ENCODE measurements around the gene ADAM15. TPM values are rescaled to one million over a fixed set of nuclear protein-coding genes. Genes with fewer than 3 reads are reported as not detected.
A peak's percentile ranks its signal among the peaks of the same experiment; 100 is the strongest.

Gene ADAM15
- total RNA-seq, 1 experiment from 2014 or later = 38.4 TPM

DNA sequence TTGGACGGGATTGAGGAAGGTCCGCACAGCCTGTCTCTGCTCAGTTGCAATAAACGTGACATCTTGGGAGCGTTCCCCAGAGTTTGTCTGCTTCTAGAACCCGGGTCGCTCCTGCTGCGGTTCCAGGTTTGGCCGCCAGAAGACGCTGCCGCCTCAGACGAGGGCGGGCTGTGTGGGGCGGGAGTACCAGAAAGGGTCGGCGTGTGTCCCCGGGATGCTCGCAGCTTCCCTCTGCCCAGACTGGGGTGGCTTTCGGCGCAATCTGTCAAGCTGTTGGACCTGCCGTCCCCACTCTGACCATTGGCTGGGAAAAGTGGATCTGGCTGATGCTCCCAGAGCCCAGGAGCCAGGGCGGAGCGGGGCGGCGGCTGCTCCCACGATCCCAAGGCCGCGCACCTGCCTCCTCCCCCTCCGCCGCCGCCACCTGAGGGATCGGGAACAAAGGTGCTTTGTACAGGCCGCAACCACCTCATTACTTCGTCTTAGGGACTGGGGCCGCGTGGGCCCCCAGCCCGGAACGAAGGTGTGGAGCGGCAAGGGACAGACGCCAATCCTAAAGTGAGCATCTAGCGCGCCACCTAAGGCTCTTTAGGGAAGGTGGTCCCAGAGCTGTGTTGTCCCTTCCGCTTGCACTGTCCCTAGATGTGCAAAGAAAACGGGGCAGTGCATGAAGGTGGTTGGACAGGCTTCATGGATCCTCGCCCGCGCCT is 11.7 kb downstream of the ADAM15 start (continued):
- no peak for TF ChIP-seq E2F4 (CRISPR knock-in tag; IDR thresholded peaks at IDR 0.05; ENCODE audit: borderline replicate concordance, low read depth)
- TF ChIP-seq CBFB (CRISPR knock-in tag; IDR thresholded peaks at IDR 0.05; ENCODE audit: low read depth) = no peak
- no peak for TF ChIP-seq FOXK1 (CRISPR knock-in tag; IDR thresholded peaks at IDR 0.05)
- TF ChIP-seq PRRX2 (CRISPR knock-in tag; IDR thresholded peaks at IDR 0.05) = no peak
- no peak for TF ChIP-seq FOXP4 (CRISPR knock-in tag; IDR thresholded peaks at IDR 0.05)
- TF ChIP-seq ZNF219 (CRISPR knock-in tag; IDR thresholded peaks at IDR 0.05; ENCODE audit: borderline replicate concordance) = no peak
- TF ChIP-seq TP53 (CRISPR knock-in tag; IDR thresholded peaks at IDR 0.05) = 0 out of 2 replicates have a peak, but pooled peaks have one; percentile 21
- no peak for TF ChIP-seq ZNF281 (CRISPR knock-in tag; IDR thresholded peaks at IDR 0.05)
- no peak for TF ChIP-seq GABPB1 (CRISPR knock-in tag; IDR thresholded peaks at IDR 0.05)

- no peaks in the 10 kb centered on the region for H3K9me3 Mint-ChIP-seq
- DNase-seq (ENCODE audit: low spot score) = peak; percentile 93
- ChIA-PET CTCF (interaction anchor here (0.6 to 8.3 kb wide), 17 partner anchors 13 to 496 kb away, joined by 3 to 176 read pairs (median 20); partner anchors contain the start of genes ADAM15, CHRNB2, CKS1B and EFNA3), POLR2A (interaction anchor here (0.7 to 3.5 kb wide), 5 partner anchors 17 to 104 kb away, joined by 3 to 10 read pairs (median 3); no protein-coding TSS in a partner anchor)
- peaks cover 21% of the 10 kb centered on the region for H3K36me3 Mint-ChIP-seq
- ATAC-seq = peak; percentile 74
- peaks cover 19% of the 10 kb centered on the region for H3K4me1 Mint-ChIP-seq
- no peaks in the 10 kb centered on the region for H3K27me3 Mint-ChIP-seq (ENCODE audit: low read depth)
- peak within 1 kb of the TSS; percentile 91 for H3K4me3 Mint-ChIP-seq
- peak within 1 kb of the TSS; percentile 98 for H3K27ac Mint-ChIP-seq
- no peak for TF ChIP-seq HMGXB4 (CRISPR knock-in tag; IDR thresholded peaks at IDR 0.05)
- no peak for TF ChIP-seq NR3C1 (CRISPR knock-in tag; conservative IDR thresholded peaks at IDR 0.05; ENCODE audit: low read depth)
- peak; percentile 82 for TF ChIP-seq FOXP4 (CRISPR knock-in tag; IDR thresholded peaks at IDR 0.05)
- TF ChIP-seq NFYB (CRISPR knock-in tag; conservative IDR thresholded peaks at IDR 0.05; ENCODE audit: low read depth) = peak; percentile 6; the same call in 1 of the 2 replicates
- no peak for TF ChIP-seq GTF2I (CRISPR knock-in tag; conservative IDR thresholded peaks at IDR 0.05)
- TF ChIP-seq CTCF (IDR thresholded peaks at IDR 0.05) = no peak
- TF ChIP-seq TP53 (CRISPR knock-in tag; IDR thresholded peaks at IDR 0.05) = no peak
- TF ChIP-seq CBFB (CRISPR knock-in tag; IDR thresholded peaks at IDR 0.05; ENCODE audit: low read depth) = 0 out of 2 replicates have a peak, but pooled peaks have one; percentile 51
- TF ChIP-seq MAX (CRISPR knock-in tag; IDR thresholded peaks at IDR 0.05) = peak; percentile 18; the same call in 1 of the 2 replicates
- 0 out of 2 replicates have a peak, but pooled peaks have one; percentile 8 for TF ChIP-seq EMX1 (CRISPR knock-in tag; IDR thresholded peaks at IDR 0.05)
- no peak for TF ChIP-seq JAZF1 (CRISPR knock-in tag; IDR thresholded peaks at IDR 0.05)
- TF ChIP-seq NR2C2 (CRISPR knock-in tag; IDR thresholded peaks at IDR 0.05) = no peak
- no peak for TF ChIP-seq PREB (CRISPR knock-in tag; IDR thresholded peaks at IDR 0.05; ENCODE audit: borderline replicate concordance)
- TF ChIP-seq TEAD4 (CRISPR knock-in tag; IDR thresholded peaks at IDR 0.05) = no peak
- TF ChIP-seq ETV6 (CRISPR knock-in tag; IDR thresholded peaks at IDR 0.05) = peak; percentile 92
Observed at GRCh38 chr1:155063550-155064110, 12.5 kb downstream of the ADAM15 start, which contains the start of gene EFNA4. EFNA4 (plus strand) TSS chr1:155063740; CDS start chr1:155063824, 84 bp downstream.

All from WTC11 (cell line).